ENCODE measurements around the gene HSD17B10. TPM values are rescaled to one million over a fixed set of nuclear protein-coding genes. Genes with fewer than 3 reads are reported as not detected.

HSD17B10 gene
- total and polyA plus RNA-seq, 2 of the 13 experiments (the other 11 are each of a cell fraction or from before 2014, with no cell fraction given) = 68.7 to 84.7 TPM

DNA sequence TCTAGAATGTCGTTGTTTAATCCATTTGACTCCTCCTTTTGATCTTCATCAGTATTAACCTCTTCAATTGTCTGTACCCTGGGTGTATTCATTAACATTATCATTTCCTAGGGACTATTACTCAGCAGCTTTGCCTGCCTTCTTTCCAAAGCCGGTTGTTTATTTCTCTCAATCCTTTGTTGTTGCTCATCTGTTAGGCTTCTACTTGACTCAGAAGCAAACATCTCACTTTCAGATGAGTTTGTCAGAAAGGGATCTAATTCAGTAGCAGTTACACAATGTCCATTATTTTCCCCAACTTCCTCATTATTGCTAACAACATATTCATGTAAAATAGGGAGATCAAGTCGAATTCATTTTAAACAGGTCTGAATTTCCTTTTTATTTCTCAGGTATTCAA is 22.1 kb upstream of the HSD17B10 start:
- H3K27me3 ChIP-seq (ENCODE audit: control insufficient read depth in 1 of 2, insufficient read depth in 2 of 2, low read length in 2 of 2) = no peaks in the 10 kb centered on the region
- no peak for TF ChIP-seq ZIK1 (CRISPR knock-in tag; IDR thresholded peaks at IDR 0.05; ENCODE audit: borderline replicate concordance, low read depth)
- TF ChIP-seq, protein P1, sequence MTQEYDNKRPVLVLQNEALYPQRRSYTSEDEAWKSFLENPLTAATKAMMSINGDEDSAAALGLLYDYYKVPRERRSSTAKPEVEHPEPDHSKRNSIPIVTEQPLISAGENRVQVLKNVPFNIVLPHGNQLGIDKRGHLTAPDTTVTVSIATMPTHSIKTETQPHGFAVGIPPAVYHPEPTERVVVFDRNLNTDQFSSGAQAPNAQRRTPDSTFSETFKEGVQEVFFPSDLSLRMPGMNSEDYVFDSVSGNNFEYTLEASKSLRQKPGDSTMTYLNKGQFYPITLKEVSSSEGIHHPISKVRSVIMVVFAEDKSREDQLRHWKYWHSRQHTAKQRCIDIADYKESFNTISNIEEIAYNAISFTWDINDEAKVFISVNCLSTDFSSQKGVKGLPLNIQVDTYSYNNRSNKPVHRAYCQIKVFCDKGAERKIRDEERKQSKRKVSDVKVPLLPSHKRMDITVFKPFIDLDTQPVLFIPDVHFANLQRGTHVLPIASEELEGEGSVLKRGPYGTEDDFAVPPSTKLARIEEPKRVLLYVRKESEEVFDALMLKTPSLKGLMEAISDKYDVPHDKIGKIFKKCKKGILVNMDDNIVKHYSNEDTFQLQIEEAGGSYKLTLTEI (CRISPR knock-in tag; conservative IDR thresholded peaks at IDR 0.05) = no peak
- TF ChIP-seq, protein P2, sequence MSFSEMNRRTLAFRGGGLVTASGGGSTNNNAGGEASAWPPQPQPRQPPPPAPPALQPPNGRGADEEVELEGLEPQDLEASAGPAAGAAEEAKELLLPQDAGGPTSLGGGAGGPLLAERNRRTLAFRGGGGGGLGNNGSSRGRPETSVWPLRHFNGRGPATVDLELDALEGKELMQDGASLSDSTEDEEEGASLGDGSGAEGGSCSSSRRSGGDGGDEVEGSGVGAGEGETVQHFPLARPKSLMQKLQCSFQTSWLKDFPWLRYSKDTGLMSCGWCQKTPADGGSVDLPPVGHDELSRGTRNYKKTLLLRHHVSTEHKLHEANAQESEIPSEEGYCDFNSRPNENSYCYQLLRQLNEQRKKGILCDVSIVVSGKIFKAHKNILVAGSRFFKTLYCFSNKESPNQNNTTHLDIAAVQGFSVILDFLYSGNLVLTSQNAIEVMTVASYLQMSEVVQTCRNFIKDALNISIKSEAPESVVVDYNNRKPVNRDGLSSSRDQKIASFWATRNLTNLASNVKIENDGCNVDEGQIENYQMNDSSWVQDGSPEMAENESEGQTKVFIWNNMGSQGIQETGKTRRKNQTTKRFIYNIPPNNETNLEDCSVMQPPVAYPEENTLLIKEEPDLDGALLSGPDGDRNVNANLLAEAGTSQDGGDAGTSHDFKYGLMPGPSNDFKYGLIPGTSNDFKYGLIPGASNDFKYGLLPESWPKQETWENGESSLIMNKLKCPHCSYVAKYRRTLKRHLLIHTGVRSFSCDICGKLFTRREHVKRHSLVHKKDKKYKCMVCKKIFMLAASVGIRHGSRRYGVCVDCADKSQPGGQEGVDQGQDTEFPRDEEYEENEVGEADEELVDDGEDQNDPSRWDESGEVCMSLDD (CRISPR knock-in tag; IDR thresholded peaks at IDR 0.05; ENCODE audit: borderline replicate concordance) = no peak
- TF ChIP-seq NFKB2 (CRISPR knock-in tag; IDR thresholded peaks at IDR 0.05; ENCODE audit: borderline replicate concordance) = no peak
- TF ChIP-seq, protein P3, sequence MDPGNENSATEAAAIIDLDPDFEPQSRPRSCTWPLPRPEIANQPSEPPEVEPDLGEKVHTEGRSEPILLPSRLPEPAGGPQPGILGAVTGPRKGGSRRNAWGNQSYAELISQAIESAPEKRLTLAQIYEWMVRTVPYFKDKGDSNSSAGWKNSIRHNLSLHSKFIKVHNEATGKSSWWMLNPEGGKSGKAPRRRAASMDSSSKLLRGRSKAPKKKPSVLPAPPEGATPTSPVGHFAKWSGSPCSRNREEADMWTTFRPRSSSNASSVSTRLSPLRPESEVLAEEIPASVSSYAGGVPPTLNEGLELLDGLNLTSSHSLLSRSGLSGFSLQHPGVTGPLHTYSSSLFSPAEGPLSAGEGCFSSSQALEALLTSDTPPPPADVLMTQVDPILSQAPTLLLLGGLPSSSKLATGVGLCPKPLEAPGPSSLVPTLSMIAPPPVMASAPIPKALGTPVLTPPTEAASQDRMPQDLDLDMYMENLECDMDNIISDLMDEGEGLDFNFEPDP (CRISPR knock-in tag; conservative IDR thresholded peaks at IDR 0.05) = no peak
- TF ChIP-seq, protein P4, sequence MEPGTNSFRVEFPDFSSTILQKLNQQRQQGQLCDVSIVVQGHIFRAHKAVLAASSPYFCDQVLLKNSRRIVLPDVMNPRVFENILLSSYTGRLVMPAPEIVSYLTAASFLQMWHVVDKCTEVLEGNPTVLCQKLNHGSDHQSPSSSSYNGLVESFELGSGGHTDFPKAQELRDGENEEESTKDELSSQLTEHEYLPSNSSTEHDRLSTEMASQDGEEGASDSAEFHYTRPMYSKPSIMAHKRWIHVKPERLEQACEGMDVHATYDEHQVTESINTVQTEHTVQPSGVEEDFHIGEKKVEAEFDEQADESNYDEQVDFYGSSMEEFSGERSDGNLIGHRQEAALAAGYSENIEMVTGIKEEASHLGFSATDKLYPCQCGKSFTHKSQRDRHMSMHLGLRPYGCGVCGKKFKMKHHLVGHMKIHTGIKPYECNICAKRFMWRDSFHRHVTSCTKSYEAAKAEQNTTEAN (CRISPR knock-in tag; conservative IDR thresholded peaks at IDR 0.05) = no peak
- no peak for TF ChIP-seq SOX5 (CRISPR knock-in tag; IDR thresholded peaks at IDR 0.05; ENCODE audit: borderline replicate concordance)
- TF ChIP-seq ZNF616 (CRISPR knock-in tag; IDR thresholded peaks at IDR 0.05; ENCODE audit: low read depth) = no peak
- no peak for TF ChIP-seq RFX3 (CRISPR knock-in tag; IDR thresholded peaks at IDR 0.05)
- TF ChIP-seq HNF4A (CRISPR knock-in tag; IDR thresholded peaks at IDR 0.05) = no peak
- TF ChIP-seq TBX2 (CRISPR knock-in tag; IDR thresholded peaks at IDR 0.05; ENCODE audit: borderline replicate concordance) = no peak
- no peak for TF ChIP-seq NKX3-1 (CRISPR knock-in tag; IDR thresholded peaks at IDR 0.05)
- no peak for TF ChIP-seq MBD4 (IDR thresholded peaks at IDR 0.05; ENCODE audit: borderline replicate concordance, low read length)
- TF ChIP-seq STAT5B (CRISPR knock-in tag; IDR thresholded peaks at IDR 0.05) = no peak
- TF ChIP-seq RBM22 (optimal IDR thresholded peaks at IDR 0.05; ENCODE audit: low read length) = no peak
- TF ChIP-seq WIZ (CRISPR knock-in tag; IDR thresholded peaks at IDR 0.05) = no peak
- TF ChIP-seq, protein P5, sequence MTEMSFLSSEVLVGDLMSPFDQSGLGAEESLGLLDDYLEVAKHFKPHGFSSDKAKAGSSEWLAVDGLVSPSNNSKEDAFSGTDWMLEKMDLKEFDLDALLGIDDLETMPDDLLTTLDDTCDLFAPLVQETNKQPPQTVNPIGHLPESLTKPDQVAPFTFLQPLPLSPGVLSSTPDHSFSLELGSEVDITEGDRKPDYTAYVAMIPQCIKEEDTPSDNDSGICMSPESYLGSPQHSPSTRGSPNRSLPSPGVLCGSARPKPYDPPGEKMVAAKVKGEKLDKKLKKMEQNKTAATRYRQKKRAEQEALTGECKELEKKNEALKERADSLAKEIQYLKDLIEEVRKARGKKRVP (CRISPR knock-in tag; IDR thresholded peaks at IDR 0.05) = no peak
- FAIRE-seq (no peak), ATAC-seq (no peak), DNase-seq (ENCODE audit: low spot score) (no peak)
- BruUV-seq (replicated peaks) = no TSS peak
- H3K4me1 ChIP-seq (ENCODE audit: insufficient read depth, low read length) = no peaks in the 10 kb centered on the region
- H3K4me2 ChIP-seq (ENCODE audit: low read depth, low read length) = no peak overlapping the region
- POLR2A ChIA-PET = no interaction called here
- intact Hi-C loops (cut with micrococcal nuclease; ENCODE audit: unreplicated experiment) (no loop called here), in situ Hi-C loops (cut with HindIII; ENCODE audit: extremely low pct_ligation_motif_present, low pct_unique_long_range_greater_than_20kb) (no loop called here)
- H3K4me3 ChIP-seq (replicated peaks in 1 of 3; ENCODE audit: insufficient read depth in 1 of 3, low read depth in 2 of 3, low read length in 3 of 3) = no peak overlapping the region
- H3K9me3 ChIP-seq (ENCODE audit: low read length) = no peaks in the 10 kb centered on the region
- H3K79me2 ChIP-seq (ENCODE audit: insufficient read depth, low read length) = no peaks in the 10 kb centered on the region
- no peaks in the 10 kb centered on the region for H3K36me3 ChIP-seq (replicated peaks in 1 of 2; ENCODE audit: control insufficient read depth in 1 of 2, insufficient read depth in 2 of 2, low read length in 2 of 2)
- H3K9ac ChIP-seq (ENCODE audit: insufficient read depth, low read depth, low read length) = no peak overlapping the region
- WGBS (ENCODE audit: low lambda C conversion rate) = 0% methylated on average over 3 of the region's 3 CpGs
- no peaks in the 10 kb centered on the region for H4K20me1 ChIP-seq (ENCODE audit: insufficient read depth, low read length)
- H2AFZ ChIP-seq (ENCODE audit: low read length) = no peak overlapping the region
- no peak overlapping the region for H3K27ac ChIP-seq (ENCODE audit: extremely low read length, insufficient read depth, low read length)
- CTCF ChIA-PET (ENCODE audit: low intra/inter-chr PET ratio, low total read pairs) = no interaction called here

Measured in HepG2 (cell line).